ENCODE results near the gene CCRL2. TPM values are rescaled to one million over a fixed set of nuclear protein-coding genes. Genes with fewer than 3 reads are reported as not detected.
A peak's percentile ranks its signal among the peaks of the same experiment; 100 is the strongest.

CCRL2 gene
- total and polyA plus RNA-seq, 9 of the 15 experiments (the other 6 are each of a cell fraction or from before 2014, with no cell fraction given), result 3.4 to 5.7 (median 4.0) TPM

DNA sequence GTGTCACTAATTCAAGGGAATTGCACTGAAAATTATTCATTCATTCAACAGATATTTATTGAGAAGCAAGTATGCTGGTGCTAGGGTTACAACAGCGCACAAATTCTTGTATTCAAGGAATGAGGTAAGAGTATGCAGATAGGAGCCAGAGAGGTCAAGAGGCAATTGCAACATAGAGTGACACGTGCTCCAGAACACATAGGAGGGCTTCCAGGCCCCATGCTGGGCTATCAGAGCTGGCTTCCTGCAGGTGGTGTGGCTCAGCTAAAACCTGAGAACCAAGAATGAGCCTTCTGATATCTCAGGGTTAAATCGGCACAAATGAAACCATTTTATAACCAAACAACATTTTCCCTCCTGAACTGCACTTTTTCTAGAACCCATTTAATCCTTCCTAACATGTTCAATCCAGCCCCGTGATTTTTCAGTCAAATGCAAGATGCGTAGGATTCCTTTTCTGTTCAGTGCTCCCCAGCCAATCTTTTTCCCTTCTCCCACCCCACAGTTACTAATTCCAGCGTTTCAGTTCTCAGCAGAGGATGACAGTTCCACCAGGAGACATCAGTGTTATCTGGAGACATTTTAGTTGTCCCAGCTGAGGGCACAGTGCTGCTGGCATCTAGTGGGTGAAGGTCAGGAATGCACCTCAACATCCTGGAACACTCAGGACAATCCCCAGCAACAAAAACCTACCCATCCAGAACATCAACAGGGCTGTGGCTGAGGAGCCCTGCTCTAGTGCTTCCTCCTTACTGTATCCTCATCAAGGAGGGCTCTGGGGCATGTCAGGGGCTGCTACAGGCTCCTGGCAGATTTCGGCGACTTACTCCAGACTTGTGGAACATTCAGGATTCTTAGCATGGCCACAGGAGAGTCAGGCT, 13.3 kb upstream of the CCRL2 start (continued):
- TF ChIP-seq ZNF232 (CRISPR knock-in tag; IDR thresholded peaks at IDR 0.05) (no peak), MCM7 (IDR thresholded peaks at IDR 0.05) (no peak), ZSCAN32 (CRISPR knock-in tag; IDR thresholded peaks at IDR 0.05) (no peak), NELFE (IDR thresholded peaks at IDR 0.05; ENCODE audit: insufficient read depth, insufficient read length) (no peak), ATF7 (IDR thresholded peaks at IDR 0.05) (peak; percentile 78), GABPA (tag; conservative IDR thresholded peaks at IDR 0.05; ENCODE audit: low read depth) (no peak), TOE1 (IDR thresholded peaks at IDR 0.05; ENCODE audit: borderline replicate concordance) (0 out of 2 replicates have a peak, but pooled peaks have one; percentile 22), TOE1 (CRISPR knock-in tag; IDR thresholded peaks at IDR 0.05; ENCODE audit: borderline replicate concordance, low read depth) (no peak), ZC3H8 (IDR thresholded peaks at IDR 0.05) (no peak)
- TF ChIP-seq, protein P1, sequence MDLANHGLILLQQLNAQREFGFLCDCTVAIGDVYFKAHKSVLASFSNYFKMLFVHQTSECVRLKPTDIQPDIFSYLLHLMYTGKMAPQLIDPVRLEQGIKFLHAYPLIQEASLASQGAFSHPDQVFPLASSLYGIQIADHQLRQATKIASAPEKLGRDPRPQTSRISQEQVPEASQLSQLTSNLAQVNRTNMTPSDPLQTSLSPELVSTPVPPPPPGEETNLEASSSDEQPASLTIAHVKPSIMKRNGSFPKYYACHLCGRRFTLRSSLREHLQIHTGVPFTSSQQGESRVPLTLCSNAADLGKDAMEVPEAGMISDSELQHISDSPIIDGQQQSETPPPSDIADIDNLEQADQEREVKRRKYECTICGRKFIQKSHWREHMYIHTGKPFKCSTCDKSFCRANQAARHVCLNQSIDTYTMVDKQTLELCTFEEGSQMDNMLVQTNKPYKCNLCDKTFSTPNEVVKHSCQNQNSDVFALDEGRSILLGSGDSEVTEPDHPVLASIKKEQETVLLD (IDR thresholded peaks at IDR 0.05), result no peak
- TF ChIP-seq, protein P2, sequence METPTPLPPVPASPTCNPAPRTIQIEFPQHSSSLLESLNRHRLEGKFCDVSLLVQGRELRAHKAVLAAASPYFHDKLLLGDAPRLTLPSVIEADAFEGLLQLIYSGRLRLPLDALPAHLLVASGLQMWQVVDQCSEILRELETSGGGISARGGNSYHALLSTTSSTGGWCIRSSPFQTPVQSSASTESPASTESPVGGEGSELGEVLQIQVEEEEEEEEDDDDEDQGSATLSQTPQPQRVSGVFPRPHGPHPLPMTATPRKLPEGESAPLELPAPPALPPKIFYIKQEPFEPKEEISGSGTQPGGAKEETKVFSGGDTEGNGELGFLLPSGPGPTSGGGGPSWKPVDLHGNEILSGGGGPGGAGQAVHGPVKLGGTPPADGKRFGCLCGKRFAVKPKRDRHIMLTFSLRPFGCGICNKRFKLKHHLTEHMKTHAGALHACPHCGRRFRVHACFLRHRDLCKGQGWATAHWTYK (CRISPR knock-in tag; IDR thresholded peaks at IDR 0.05), result no peak
- TF ChIP-seq, protein P3, sequence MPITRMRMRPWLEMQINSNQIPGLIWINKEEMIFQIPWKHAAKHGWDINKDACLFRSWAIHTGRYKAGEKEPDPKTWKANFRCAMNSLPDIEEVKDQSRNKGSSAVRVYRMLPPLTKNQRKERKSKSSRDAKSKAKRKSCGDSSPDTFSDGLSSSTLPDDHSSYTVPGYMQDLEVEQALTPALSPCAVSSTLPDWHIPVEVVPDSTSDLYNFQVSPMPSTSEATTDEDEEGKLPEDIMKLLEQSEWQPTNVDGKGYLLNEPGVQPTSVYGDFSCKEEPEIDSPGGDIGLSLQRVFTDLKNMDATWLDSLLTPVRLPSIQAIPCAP (CRISPR knock-in tag; IDR thresholded peaks at IDR 0.05; ENCODE audit: borderline replicate concordance), result no peak
- TF ChIP-seq, protein P4, sequence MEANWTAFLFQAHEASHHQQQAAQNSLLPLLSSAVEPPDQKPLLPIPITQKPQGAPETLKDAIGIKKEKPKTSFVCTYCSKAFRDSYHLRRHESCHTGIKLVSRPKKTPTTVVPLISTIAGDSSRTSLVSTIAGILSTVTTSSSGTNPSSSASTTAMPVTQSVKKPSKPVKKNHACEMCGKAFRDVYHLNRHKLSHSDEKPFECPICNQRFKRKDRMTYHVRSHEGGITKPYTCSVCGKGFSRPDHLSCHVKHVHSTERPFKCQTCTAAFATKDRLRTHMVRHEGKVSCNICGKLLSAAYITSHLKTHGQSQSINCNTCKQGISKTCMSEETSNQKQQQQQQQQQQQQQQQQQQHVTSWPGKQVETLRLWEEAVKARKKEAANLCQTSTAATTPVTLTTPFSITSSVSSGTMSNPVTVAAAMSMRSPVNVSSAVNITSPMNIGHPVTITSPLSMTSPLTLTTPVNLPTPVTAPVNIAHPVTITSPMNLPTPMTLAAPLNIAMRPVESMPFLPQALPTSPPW (CRISPR knock-in tag; IDR thresholded peaks at IDR 0.05), result no peak
- TF ChIP-seq, protein P5, sequence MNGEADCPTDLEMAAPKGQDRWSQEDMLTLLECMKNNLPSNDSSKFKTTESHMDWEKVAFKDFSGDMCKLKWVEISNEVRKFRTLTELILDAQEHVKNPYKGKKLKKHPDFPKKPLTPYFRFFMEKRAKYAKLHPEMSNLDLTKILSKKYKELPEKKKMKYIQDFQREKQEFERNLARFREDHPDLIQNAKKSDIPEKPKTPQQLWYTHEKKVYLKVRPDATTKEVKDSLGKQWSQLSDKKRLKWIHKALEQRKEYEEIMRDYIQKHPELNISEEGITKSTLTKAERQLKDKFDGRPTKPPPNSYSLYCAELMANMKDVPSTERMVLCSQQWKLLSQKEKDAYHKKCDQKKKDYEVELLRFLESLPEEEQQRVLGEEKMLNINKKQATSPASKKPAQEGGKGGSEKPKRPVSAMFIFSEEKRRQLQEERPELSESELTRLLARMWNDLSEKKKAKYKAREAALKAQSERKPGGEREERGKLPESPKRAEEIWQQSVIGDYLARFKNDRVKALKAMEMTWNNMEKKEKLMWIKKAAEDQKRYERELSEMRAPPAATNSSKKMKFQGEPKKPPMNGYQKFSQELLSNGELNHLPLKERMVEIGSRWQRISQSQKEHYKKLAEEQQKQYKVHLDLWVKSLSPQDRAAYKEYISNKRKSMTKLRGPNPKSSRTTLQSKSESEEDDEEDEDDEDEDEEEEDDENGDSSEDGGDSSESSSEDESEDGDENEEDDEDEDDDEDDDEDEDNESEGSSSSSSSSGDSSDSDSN (IDR thresholded peaks at IDR 0.05; ENCODE audit: borderline replicate concordance in 1 of 2, low read depth in 2 of 2, low read length in 2 of 2), result no peak
